CD1c-positive myeloid dendritic cell (primary cell): ENCODE measurements around the gene DNM3.

Experiments used
- DNase-seq: peaks from one replicate; pipeline ENCODE4 v3.0.0-alpha.2; 2016; ENCODE audit errors: extremely low spot score

DNM3 gene

GRCh38 chr1:171972846-171973245, 131.5 kb downstream of the DNM3 start:
- no peak for DNase-seq

GRCh38 chr1:171973421-171973820, 132.1 kb downstream of the DNM3 start:
- DNase-seq = peak; percentile 9

GRCh38 chr1:171981303-171981702, 140.0 kb downstream of the DNM3 start:
- no peak for DNase-seq

GRCh38 chr1:171983584-171983983, 142.3 kb downstream of the DNM3 start:
- DNase-seq = no peak

- no peak for DNase-seq
Measured at GRCh38 chr1:171984262-171984661, 143.0 kb downstream of the DNM3 start.

GRCh38 chr1:171984850-171985485, 143.7 kb downstream of the DNM3 start:
- peak; percentile 53 for DNase-seq

- no peak for DNase-seq
Measured at GRCh38 chr1:171985639-171986038, 144.3 kb downstream of the DNM3 start.

GRCh38 chr1:171988243-171988885, 147.1 kb downstream of the DNM3 start:
- DNase-seq = no peak

GRCh38 chr1:171990371-171990770, 149.1 kb downstream of the DNM3 start:
- DNase-seq = no peak

GRCh38 chr1:171994293-171994692, 153.0 kb downstream of the DNM3 start:
- no peak for DNase-seq

GRCh38 chr1:171995573-171995972, 154.3 kb downstream of the DNM3 start:
- DNase-seq = no peak

- DNase-seq = no peak
Measured at GRCh38 chr1:171997936-171998335, 156.6 kb downstream of the DNM3 start.

- DNase-seq = no peak
Measured at GRCh38 chr1:171998711-171999110, 157.4 kb downstream of the DNM3 start.

GRCh38 chr1:171999756-172000155, 158.5 kb downstream of the DNM3 start:
- DNase-seq = no peak

- DNase-seq = no peak
Measured at GRCh38 chr1:172001288-172001687, 160.0 kb downstream of the DNM3 start.

GRCh38 chr1:172002725-172003345, 161.5 kb downstream of the DNM3 start:
- DNase-seq = peak; percentile 56

GRCh38 chr1:172003766-172004530, 162.7 kb downstream of the DNM3 start:
- no peak for DNase-seq

- no peak for DNase-seq
Measured at GRCh38 chr1:172004671-172005070, 163.4 kb downstream of the DNM3 start.

- DNase-seq = no peak
Measured at GRCh38 chr1:172005856-172006255, 164.6 kb downstream of the DNM3 start.

GRCh38 chr1:172006660-172007059, 165.4 kb downstream of the DNM3 start:
- no peak for DNase-seq

- DNase-seq = no peak
Measured at GRCh38 chr1:172018727-172019311, 177.5 kb downstream of the DNM3 start.

GRCh38 chr1:172019976-172020375, 178.7 kb downstream of the DNM3 start:
- DNase-seq = no peak
